ENCODE measurements around the gene NBEA.

NBEA gene

DNA sequence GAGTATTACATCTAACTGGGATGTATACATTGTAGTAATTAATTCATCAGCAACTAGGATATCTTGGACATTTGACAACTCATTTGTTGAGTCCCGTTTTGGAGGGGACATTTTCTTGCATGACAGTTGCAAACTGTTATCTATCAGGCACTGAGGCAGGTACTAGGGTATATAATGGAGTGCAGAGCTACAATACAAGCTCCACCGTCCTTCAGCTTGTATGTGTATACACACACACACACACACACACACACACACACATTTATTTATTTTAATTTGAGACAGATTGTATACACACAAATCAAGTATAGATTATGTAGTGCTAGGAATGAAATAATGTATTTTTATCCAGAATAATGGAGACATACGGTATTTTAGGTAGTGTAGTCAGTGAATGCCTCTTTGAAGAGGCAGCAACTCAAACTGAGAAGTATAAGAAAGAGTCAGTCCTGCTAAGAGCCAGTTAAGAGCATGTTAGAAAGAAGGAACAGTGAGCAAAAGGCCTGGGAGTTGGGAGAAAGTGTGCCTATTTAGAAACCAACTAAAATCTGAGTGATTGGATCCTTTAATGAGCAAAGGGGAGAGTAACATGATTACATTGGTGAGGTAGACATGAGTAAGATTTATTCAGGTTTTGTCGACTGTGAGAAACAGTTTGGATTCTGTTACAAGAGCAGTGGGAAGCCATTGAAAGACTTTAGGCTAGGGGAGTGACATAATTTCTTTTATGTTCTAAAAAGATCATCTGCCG is 74.5 kb downstream of the NBEA start:
- Histone ChIP-seq H3K4me3 (ENCODE audit: low read depth, low read length) (no peak overlapping the region), H3K27ac (no peak overlapping the region), H3K36me3 (replicated peaks) (no peaks in the 10 kb centered on the region), H3K27me3 (replicated peaks) (no peaks in the 10 kb centered on the region)
- TF ChIP-seq, protein P1, sequence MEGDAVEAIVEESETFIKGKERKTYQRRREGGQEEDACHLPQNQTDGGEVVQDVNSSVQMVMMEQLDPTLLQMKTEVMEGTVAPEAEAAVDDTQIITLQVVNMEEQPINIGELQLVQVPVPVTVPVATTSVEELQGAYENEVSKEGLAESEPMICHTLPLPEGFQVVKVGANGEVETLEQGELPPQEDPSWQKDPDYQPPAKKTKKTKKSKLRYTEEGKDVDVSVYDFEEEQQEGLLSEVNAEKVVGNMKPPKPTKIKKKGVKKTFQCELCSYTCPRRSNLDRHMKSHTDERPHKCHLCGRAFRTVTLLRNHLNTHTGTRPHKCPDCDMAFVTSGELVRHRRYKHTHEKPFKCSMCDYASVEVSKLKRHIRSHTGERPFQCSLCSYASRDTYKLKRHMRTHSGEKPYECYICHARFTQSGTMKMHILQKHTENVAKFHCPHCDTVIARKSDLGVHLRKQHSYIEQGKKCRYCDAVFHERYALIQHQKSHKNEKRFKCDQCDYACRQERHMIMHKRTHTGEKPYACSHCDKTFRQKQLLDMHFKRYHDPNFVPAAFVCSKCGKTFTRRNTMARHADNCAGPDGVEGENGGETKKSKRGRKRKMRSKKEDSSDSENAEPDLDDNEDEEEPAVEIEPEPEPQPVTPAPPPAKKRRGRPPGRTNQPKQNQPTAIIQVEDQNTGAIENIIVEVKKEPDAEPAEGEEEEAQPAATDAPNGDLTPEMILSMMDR (IDR thresholded peaks at IDR 0.05; ENCODE audit: low read depth, low read length, missing control alignments), result no peak
- DNase-seq, result no peak
- in situ Hi-C loops (cut with HindIII; ENCODE audit: low pct_ligation_motif_present, low sequenced_read_pairs), result no loop called here

DNA sequence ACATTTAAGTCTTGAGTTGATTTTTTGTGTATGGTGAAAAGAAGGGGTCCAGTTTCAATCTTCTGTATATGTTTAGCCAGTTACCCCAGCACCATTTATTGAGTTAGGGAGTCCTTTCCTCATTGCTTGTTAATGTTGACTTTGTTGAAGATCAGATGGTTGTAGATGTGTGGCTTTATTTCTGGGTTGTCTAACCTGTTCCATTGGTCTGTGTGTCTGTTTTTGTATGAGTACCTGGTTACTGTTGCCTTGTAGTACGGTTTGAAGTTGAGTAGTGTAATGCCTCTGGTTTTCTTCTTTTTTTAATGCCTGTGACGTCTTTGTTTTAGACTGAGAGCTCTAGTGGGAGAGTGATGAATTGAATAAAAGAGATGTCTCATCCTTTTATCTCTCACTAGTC is 83.2 kb downstream of the NBEA start:
- no peaks in the 10 kb centered on the region for H3K36me3 ChIP-seq (replicated peaks)
- in situ Hi-C loops (cut with HindIII; ENCODE audit: low pct_ligation_motif_present, low sequenced_read_pairs), result no loop called here
- no peak overlapping the region for H3K4me3 ChIP-seq (ENCODE audit: low read depth, low read length)
- no peak overlapping the region for H3K27ac ChIP-seq
- TF ChIP-seq, protein P1 (IDR thresholded peaks at IDR 0.05; ENCODE audit: low read depth, low read length, missing control alignments), result no peak
- no peak for DNase-seq
- H3K27me3 ChIP-seq (replicated peaks), result no peaks in the 10 kb centered on the region

DNA sequence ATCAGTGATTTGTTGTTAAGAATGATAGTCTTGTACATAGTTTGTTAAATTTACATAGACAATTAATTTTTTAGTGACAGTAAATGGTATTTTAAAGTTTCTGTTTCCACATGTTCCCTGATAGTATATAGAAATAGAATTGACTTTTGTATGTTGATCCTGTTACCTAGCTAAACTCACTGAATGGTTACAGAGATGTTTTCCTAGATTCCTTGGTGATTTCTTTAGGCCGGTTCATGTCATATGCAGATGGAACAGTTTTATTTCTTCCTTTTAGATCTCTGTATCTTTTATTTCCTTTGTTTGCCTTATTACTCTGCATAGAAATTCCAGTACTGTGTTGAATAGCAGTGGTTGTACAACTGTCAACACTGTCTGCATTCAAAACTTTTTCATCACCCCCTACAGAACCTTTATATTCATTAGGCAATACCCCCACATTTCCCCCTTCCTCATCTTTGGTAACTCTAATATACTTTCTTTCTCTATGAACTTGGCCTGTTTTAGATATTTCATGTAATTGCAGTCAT is 86.3 kb downstream of the NBEA start:
- Histone ChIP-seq H3K27ac (no peak overlapping the region), H3K36me3 (replicated peaks) (no peaks in the 10 kb centered on the region), H3K4me3 (ENCODE audit: low read depth, low read length) (no peak overlapping the region), H3K27me3 (replicated peaks) (no peaks in the 10 kb centered on the region)
- DNase-seq, result no peak
- TF ChIP-seq, protein P1 (IDR thresholded peaks at IDR 0.05; ENCODE audit: low read depth, low read length, missing control alignments), result no peak
- in situ Hi-C loops (cut with HindIII; ENCODE audit: low pct_ligation_motif_present, low sequenced_read_pairs), result no loop called here

DNA sequence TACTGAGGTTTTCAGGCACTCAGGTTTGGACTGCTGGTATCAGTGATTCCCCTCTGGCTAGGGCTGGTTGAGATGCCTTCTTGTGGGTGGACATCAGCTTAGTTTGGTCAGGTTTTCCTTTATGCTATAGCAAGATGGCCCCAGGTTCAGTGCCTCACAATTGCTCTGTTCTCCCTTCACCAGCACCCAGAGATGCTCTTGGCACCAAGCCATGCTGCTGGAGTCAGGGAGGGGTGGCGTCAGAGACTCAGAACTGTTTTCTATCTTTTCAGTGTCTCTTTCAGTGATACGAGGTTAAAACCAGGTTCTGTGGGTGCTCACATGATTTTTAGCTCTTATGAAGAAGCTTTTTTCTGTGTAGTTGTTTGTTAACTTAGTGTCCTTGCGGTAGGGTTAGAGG is 96.9 kb downstream of the NBEA start:
- in situ Hi-C loops (cut with HindIII; ENCODE audit: low pct_ligation_motif_present, low sequenced_read_pairs), result no loop called here
- TF ChIP-seq, protein P1 (IDR thresholded peaks at IDR 0.05; ENCODE audit: low read depth, low read length, missing control alignments), result no peak
- Histone ChIP-seq H3K4me3 (ENCODE audit: low read depth, low read length) (no peak overlapping the region), H3K27ac (no peak overlapping the region), H3K36me3 (replicated peaks) (no peaks in the 10 kb centered on the region), H3K27me3 (replicated peaks) (no peaks in the 10 kb centered on the region)
- no peak for DNase-seq

DNA sequence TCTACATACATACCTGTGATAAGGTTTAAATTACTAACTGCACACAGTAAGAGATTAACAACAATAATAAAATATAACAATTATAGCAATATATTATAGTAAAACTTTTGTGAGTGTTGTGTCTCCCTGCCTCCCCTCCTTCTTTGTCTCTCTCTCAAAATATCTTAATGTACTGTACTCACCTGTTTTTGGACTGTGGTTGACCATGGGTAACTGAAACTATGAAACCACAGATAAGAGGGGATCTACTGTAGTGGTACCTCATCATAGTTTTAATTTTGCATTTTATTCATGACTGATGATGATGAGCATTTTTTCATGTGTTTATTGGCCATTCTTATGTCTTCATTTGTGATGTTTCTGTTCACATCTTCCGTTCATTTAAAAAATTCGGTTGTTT is 104.5 kb downstream of the NBEA start:
- Histone ChIP-seq H3K27ac (no peak overlapping the region), H3K36me3 (replicated peaks) (no peaks in the 10 kb centered on the region), H3K4me3 (ENCODE audit: low read depth, low read length) (no peak overlapping the region), H3K27me3 (replicated peaks) (no peaks in the 10 kb centered on the region)
- TF ChIP-seq, protein P1 (IDR thresholded peaks at IDR 0.05; ENCODE audit: low read depth, low read length, missing control alignments), result no peak
- no peak for DNase-seq
- in situ Hi-C loops (cut with HindIII; ENCODE audit: low pct_ligation_motif_present, low sequenced_read_pairs), result no loop called here

DNA sequence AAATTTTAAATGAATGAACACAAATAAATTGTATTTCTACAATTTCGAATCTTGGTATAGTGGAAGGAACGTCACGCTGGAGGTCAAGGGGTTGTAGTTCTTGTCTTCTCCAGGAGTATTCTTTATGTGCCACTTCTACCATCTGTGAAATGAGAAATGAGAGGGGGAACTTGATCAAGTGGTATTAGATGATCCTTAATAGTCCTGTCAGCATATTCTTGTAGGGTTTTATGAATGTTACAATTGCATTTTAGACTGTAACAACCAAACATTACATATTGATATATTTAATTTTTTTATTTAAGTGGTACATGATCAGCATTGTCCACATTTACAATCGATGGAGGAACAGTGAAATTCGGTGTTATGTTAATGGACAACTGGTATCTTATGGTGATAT is 113.6 kb downstream of the NBEA start:
- DNase-seq, result no peak
- no peaks in the 10 kb centered on the region for H3K36me3 ChIP-seq (replicated peaks)
- in situ Hi-C loops (cut with HindIII; ENCODE audit: low pct_ligation_motif_present, low sequenced_read_pairs), result no loop called here
- H3K27me3 ChIP-seq (replicated peaks), result no peaks in the 10 kb centered on the region
- no peak overlapping the region for H3K4me3 ChIP-seq (ENCODE audit: low read depth, low read length)
- no peak overlapping the region for H3K27ac ChIP-seq
- TF ChIP-seq, protein P1 (IDR thresholded peaks at IDR 0.05; ENCODE audit: low read depth, low read length, missing control alignments), result no peak

Measured in brain microvascular endothelial cell (primary cell).